Peyer's patch (tissue), 4 donors: ENCODE measurements around the gene CPA1. TPM values are rescaled to one million over a fixed set of nuclear protein-coding genes. Genes with fewer than 3 reads are reported as not detected.

Experiments used
- DNase-seq, 3 donors: peaks; one replicate each; pipeline ENCODE4 v3.0.0-alpha.2; 2017 to 2019
- H3K27ac ChIP-seq, 4 donors: fragments of 200-600 bp; sonication (generic); one replicate each; pipeline ENCODE4 v1.5.1; 2016 to 2019
- H3K27me3 ChIP-seq, 2 donors: fragments of 200-600 bp; sonication (generic); one replicate each; pipeline ENCODE4 v1.5.1; 2019
- H3K36me3 ChIP-seq, 3 donors: fragments of 200-600 bp; sonication (generic); one replicate each; pipeline ENCODE4 v1.5.1; 2016 to 2019
- H3K4me1 ChIP-seq, 4 donors: fragments of 200-600 bp; sonication (generic); one replicate each; pipeline ENCODE4 v1.5.1; 2016 to 2019
- H3K4me3 ChIP-seq, 4 donors: fragments of 200-600 bp; sonication (generic); 1 replicate in 3 of 4; 2 replicates in 1 of 4; pipeline ENCODE4 v1.5.1; 2016 to 2019; ENCODE audit warnings: mild to moderate bottlenecking in 1 of 4
- H3K9me3 ChIP-seq, 4 donors: fragments of 200-600 bp; sonication (generic); one replicate each; pipeline ENCODE4 v1.5.1; 2016 to 2019; ENCODE audit warnings: mild to moderate bottlenecking in 1 of 4
- CTCF ChIP-seq, 6 experiments: fragments of 450-650 bp in 4 of 6; fragments of 200-600 bp in 2 of 6; sonication (generic) in 1 of 6; IDR thresholded peaks; one replicate each; pipeline ENCODE4 v1.5.1; 2017 to 2019; ENCODE audit warnings: antibody characterized with exemption in 6 of 6, mild to moderate bottlenecking in 3 of 6, moderate library complexity in 1 of 6
- POLR2A ChIP-seq, 2 donors: fragments of 450-650 bp; IDR thresholded peaks; one replicate each; pipeline ENCODE4 v1.5.1; 2017; ENCODE audit warnings: antibody characterized with exemption in 2 of 2, mild to moderate bottlenecking in 2 of 2, moderate library complexity in 2 of 2
- total RNA-seq, 4 donors: library from RNA; depleted of rRNA; stranded (reverse); fragments of >200 nt; gene quantifications; one replicate each; pipeline ENCODE4 v1.1.0, GENCODE V29; 2016

CPA1 gene
- total RNA-seq, 4 donors from 2014 or later, result not detected

DNA sequence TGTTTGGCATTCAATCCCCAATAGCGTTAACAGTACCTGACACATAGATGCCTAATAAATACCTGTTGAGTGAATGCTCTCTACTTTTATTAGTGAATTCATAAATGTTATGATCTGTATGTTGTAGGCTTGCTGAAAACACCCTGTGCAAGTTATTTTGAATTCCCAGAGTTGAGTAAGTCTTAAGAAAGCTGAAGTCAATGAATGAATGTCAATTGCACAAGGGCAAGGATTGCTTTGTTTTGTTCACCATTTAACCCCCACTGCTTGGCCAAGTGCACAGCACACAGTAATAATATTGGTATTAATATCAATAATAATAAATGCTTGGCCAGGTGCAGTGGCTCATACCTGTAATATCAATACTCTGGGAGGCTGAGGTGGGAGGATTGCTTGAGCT, 10.2 kb downstream of the CPA1 start:
- H3K27ac ChIP-seq, result no peak overlapping the region
- no peaks in the 10 kb centered on the region for H3K36me3 ChIP-seq
- TF ChIP-seq CTCF (IDR thresholded peaks at IDR 0.05), result no peak
- TF ChIP-seq POLR2A (IDR thresholded peaks at IDR 0.05), result no peak
- no peaks in the 10 kb centered on the region for H3K27me3 ChIP-seq
- no peaks in the 10 kb centered on the region for H3K4me1 ChIP-seq
- H3K9me3 ChIP-seq, result no peaks in the 10 kb centered on the region
- H3K4me3 ChIP-seq, result no peak overlapping the region
- no peak for DNase-seq

- DNase-seq, result no peak
- H3K4me1 ChIP-seq, result no peaks in the 10 kb centered on the region
- TF ChIP-seq CTCF (IDR thresholded peaks at IDR 0.05) (no peak), POLR2A (IDR thresholded peaks at IDR 0.05) (no peak)
Measured at GRCh38 chr7:130393101-130393561, 12.8 kb downstream of the CPA1 start.

DNA sequence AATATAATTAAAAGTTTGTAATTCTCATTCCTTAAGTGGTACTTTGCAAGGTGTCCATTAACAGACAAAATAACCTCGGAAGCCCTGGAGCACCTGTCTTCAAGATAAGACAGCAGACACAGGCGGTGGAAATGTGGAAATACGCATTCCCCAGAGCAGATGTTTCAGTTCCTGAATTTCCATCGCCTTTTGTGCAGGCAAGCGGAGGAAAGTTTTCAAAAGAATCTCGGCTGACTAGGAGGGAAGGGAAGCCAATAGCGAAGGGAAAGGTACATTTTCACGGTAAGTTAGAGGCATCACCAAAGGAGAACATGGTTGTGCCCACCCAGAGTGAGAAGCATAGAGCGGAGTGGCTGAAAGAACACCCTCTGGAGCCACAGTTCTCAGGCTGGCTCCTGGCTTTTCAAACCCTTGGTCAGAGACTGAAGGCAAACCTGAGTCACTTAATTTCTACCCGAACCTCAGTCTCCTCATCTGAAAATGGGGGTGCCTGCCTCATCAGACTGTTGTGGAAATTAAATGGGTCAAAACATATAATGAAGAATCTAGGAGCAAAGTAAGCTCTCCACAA, 13.6 kb downstream of the CPA1 start:
- TF ChIP-seq POLR2A (IDR thresholded peaks at IDR 0.05), result no peak
- TF ChIP-seq CTCF (IDR thresholded peaks at IDR 0.05), result no peak
- no peak overlapping the region for H3K4me3 ChIP-seq
- H3K4me1 ChIP-seq, result no peaks in the 10 kb centered on the region
- H3K27me3 ChIP-seq, result no peaks in the 10 kb centered on the region
- DNase-seq, result no peak
- H3K27ac ChIP-seq, result no peak overlapping the region
- no peaks in the 10 kb centered on the region for H3K9me3 ChIP-seq
- H3K36me3 ChIP-seq, result no peaks in the 10 kb centered on the region

More at GRCh38 chr7:130393101-130393561, 12.8 kb downstream of the CPA1 start:
- Histone ChIP-seq H3K27ac (peak overlapping the region in 1 of 4 donors; percentile 54), H3K36me3 (no peaks in the 10 kb centered on the region), H3K9me3 (no peaks in the 10 kb centered on the region), H3K4me3 (no peak overlapping the region), H3K27me3 (no peaks in the 10 kb centered on the region)

DNA sequence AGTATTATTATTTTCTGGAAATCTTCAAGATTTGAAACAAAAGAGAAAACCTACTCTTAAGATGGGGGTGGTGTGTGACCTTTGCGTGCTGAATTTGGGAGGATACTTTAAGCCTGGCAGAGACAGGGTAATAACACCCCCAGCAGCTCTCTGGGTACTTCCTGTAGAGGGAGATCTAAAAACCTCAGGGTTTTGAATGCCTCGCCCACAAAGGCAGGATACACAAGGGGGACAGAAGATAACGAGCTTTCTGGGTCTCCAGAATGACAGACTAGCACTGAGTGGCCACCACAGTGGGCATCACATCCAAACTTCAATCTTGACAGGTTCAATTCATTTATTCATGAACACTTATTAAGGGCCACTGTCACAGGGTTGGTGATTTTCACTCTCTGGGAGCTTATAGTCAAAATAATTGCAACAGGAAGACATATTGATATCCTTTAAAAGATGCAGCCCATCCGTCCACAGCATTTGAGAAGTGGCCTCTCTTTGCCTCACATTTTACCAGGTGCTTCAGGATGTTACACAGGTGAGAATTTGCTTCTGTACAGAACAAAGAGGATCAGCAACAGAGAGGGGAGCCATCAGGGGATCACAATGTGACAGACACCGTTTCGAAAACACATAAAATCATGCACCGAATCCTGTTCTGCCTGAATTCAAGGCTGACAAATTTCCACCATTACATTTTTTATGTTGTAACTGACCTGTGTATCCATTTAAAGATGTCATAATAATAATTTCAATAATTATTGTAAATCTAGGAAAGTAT, 14.3 kb downstream of the CPA1 start:
- H3K4me1 ChIP-seq, result no peaks in the 10 kb centered on the region
- TF ChIP-seq CTCF (IDR thresholded peaks at IDR 0.05) (no peak), POLR2A (IDR thresholded peaks at IDR 0.05) (no peak)
- H3K36me3 ChIP-seq, result no peaks in the 10 kb centered on the region
- H3K27me3 ChIP-seq, result no peaks in the 10 kb centered on the region
- no peaks in the 10 kb centered on the region for H3K9me3 ChIP-seq
- no peak overlapping the region for H3K27ac ChIP-seq
- H3K4me3 ChIP-seq, result no peak overlapping the region
- no peak for DNase-seq

GRCh38 chr7:130395421-130395820, 15.1 kb downstream of the CPA1 start:
- Histone ChIP-seq H3K27ac (no peak overlapping the region), H3K4me3 (no peak overlapping the region), H3K9me3 (no peaks in the 10 kb centered on the region), H3K36me3 (no peaks in the 10 kb centered on the region), H3K4me1 (no peaks in the 10 kb centered on the region), H3K27me3 (no peaks in the 10 kb centered on the region)
- no peak for TF ChIP-seq POLR2A (IDR thresholded peaks at IDR 0.05)
- no peak for TF ChIP-seq CTCF (IDR thresholded peaks at IDR 0.05)
- DNase-seq, result no peak
